Activated CD4-positive, alpha-beta memory T cell treated with anti-CD3 and anti-CD28 coated beads for 36 hours (primary cell): ENCODE results near the gene SHROOM3. TPM values are rescaled to one million over a fixed set of nuclear protein-coding genes. Genes with fewer than 3 reads are reported as not detected.

ENCODE experiments used
- CTCF ChIA-PET: fragments of 350-600 bp; sonication (Branson Sonifier 250); formaldehyde crosslinking; loops from one replicate; lab custom pipeline; 2021; ENCODE audit warnings: antibody characterized with exemption, inconsistent platforms; lab: Charles Lee
- POLR2A ChIA-PET: fragments of 350-600 bp; sonication (Branson Sonifier 250); formaldehyde crosslinking; loops from one replicate; lab custom pipeline; 2021; ENCODE audit warnings: antibody characterized with exemption; lab: Charles Lee
- DNase-seq: peaks from one replicate; pipeline ENCODE4 v3.0.0-alpha.2; 2020
- H3K27ac Mint-ChIP-seq: one replicate; pipeline ENCODE4 v1.8.0; 2021; ENCODE audit warnings: mixed read lengths
- H3K27me3 Mint-ChIP-seq: one replicate; pipeline ENCODE4 v1.8.0; 2021; ENCODE audit warnings: mixed read lengths
- H3K36me3 Mint-ChIP-seq: one replicate; pipeline ENCODE4 v1.8.0; 2021; ENCODE audit warnings: mixed read lengths
- H3K4me1 Mint-ChIP-seq: one replicate; pipeline ENCODE4 v1.8.0; 2021; ENCODE audit warnings: low read depth, mixed read lengths
- H3K4me3 Mint-ChIP-seq: one replicate; pipeline ENCODE4 v1.8.0; 2021; ENCODE audit warnings: mild to moderate bottlenecking, mixed read lengths
- H3K9me3 Mint-ChIP-seq: one replicate; pipeline ENCODE4 v1.8.0; 2021; ENCODE audit warnings: mixed read lengths
- intact Hi-C: fragments of 100-400 bp; cut with micrococcal nuclease; formaldehyde crosslinking; loops from one replicate; pipeline ENCODE4 v1.15.1; 2023
- total RNA-seq, 2 experiments: library from RNA; stranded (reverse); gene quantifications; one replicate each; pipeline ENCODE4 v1.2.3, GENCODE V29; 2021

SHROOM3 gene
- total RNA-seq, 2 experiments from 2014 or later: not detected

- H3K36me3 Mint-ChIP-seq: no peaks in the 10 kb centered on the region
- H3K27ac Mint-ChIP-seq: no peak overlapping the region
- intact Hi-C loops: no loop called here
- POLR2A ChIA-PET: no interaction called here
- H3K9me3 Mint-ChIP-seq: peaks cover 8% of the 10 kb centered on the region
- no peak for DNase-seq
- CTCF ChIA-PET: no interaction called here
- H3K27me3 Mint-ChIP-seq: peaks cover 16% of the 10 kb centered on the region
- no peaks in the 10 kb centered on the region for H3K4me1 Mint-ChIP-seq
- no peak overlapping the region for H3K4me3 Mint-ChIP-seq
Observed at GRCh38 chr4:76803522-76803921, 368.5 kb downstream of the SHROOM3 start.

GRCh38 chr4:76804096-76804495 is 369.1 kb downstream of the SHROOM3 start:
- H3K36me3 Mint-ChIP-seq: no peaks in the 10 kb centered on the region
- ChIA-PET POLR2A (no interaction called here), CTCF (no interaction called here)
- no peak overlapping the region for H3K27ac Mint-ChIP-seq
- no peaks in the 10 kb centered on the region for H3K4me1 Mint-ChIP-seq
- no peak for DNase-seq
- intact Hi-C loops: no loop called here
- H3K27me3 Mint-ChIP-seq: peaks cover 16% of the 10 kb centered on the region
- no peak overlapping the region for H3K4me3 Mint-ChIP-seq
- H3K9me3 Mint-ChIP-seq: peaks cover 12% of the 10 kb centered on the region

GRCh38 chr4:76806346-76806745 is 371.3 kb downstream of the SHROOM3 start:
- ChIA-PET CTCF (no interaction called here), POLR2A (no interaction called here)
- H3K4me3 Mint-ChIP-seq: no peak overlapping the region
- H3K4me1 Mint-ChIP-seq: no peaks in the 10 kb centered on the region
- H3K27ac Mint-ChIP-seq: no peak overlapping the region
- H3K36me3 Mint-ChIP-seq: no peaks in the 10 kb centered on the region
- H3K27me3 Mint-ChIP-seq: peaks cover 14% of the 10 kb centered on the region
- H3K9me3 Mint-ChIP-seq: peaks cover 12% of the 10 kb centered on the region
- intact Hi-C loops: no loop called here
- no peak for DNase-seq

- Mint-ChIP-seq H3K4me1 (no peaks in the 10 kb centered on the region), H3K27ac (no peak overlapping the region), H3K4me3 (no peak overlapping the region), H3K36me3 (no peaks in the 10 kb centered on the region), H3K9me3 (peaks cover 12% of the 10 kb centered on the region), H3K27me3 (peaks cover 12% of the 10 kb centered on the region)
- DNase-seq: no peak
- ChIA-PET CTCF (no interaction called here), POLR2A (no interaction called here)
- intact Hi-C loops: no loop called here
Observed at GRCh38 chr4:76806757-76807156, 371.7 kb downstream of the SHROOM3 start.

- ChIA-PET POLR2A (no interaction called here), CTCF (interaction anchor here (0.6 to 0.9 kb wide), 2 partner anchors 26 to 132 kb away, joined by 3 read pairs; no protein-coding TSS in a partner anchor)
- intact Hi-C loops: no loop called here
- Mint-ChIP-seq H3K27ac (no peak overlapping the region), H3K9me3 (peaks cover 12% of the 10 kb centered on the region), H3K27me3 (no peaks in the 10 kb centered on the region), H3K4me3 (no peak overlapping the region), H3K4me1 (no peaks in the 10 kb centered on the region), H3K36me3 (no peaks in the 10 kb centered on the region)
- no peak for DNase-seq
Observed at GRCh38 chr4:76809594-76810305, 374.7 kb downstream of the SHROOM3 start.

GRCh38 chr4:76811604-76812412 is 376.8 kb downstream of the SHROOM3 start:
- Mint-ChIP-seq H3K4me3 (no peak overlapping the region), H3K9me3 (peaks cover 14% of the 10 kb centered on the region), H3K36me3 (no peaks in the 10 kb centered on the region), H3K27me3 (no peaks in the 10 kb centered on the region), H3K4me1 (no peaks in the 10 kb centered on the region), H3K27ac (no peak overlapping the region)
- POLR2A ChIA-PET: no interaction called here
- intact Hi-C loops: no loop called here
- DNase-seq: no peak
- CTCF ChIA-PET: no interaction called here

- intact Hi-C loops: no loop called here
- POLR2A ChIA-PET: no interaction called here
- no peak for DNase-seq
Observed at GRCh38 chr4:76813070-76813469, 378.0 kb downstream of the SHROOM3 start.

GRCh38 chr4:76821641-76822040 is 386.6 kb downstream of the SHROOM3 start:
- DNase-seq: no peak
- Mint-ChIP-seq H3K27ac (no peak overlapping the region), H3K4me1 (no peaks in the 10 kb centered on the region), H3K36me3 (no peaks in the 10 kb centered on the region), H3K9me3 (peaks cover 8% of the 10 kb centered on the region), H3K27me3 (peaks cover 12% of the 10 kb centered on the region), H3K4me3 (no peak overlapping the region)
- intact Hi-C loops: no loop called here
- POLR2A ChIA-PET: no interaction called here
- CTCF ChIA-PET: no interaction called here

More at GRCh38 chr4:76813070-76813469, 378.0 kb downstream of the SHROOM3 start:
- Mint-ChIP-seq H3K27ac (no peak overlapping the region), H3K4me3 (no peak overlapping the region), H3K9me3 (peaks cover 11% of the 10 kb centered on the region), H3K27me3 (no peaks in the 10 kb centered on the region), H3K4me1 (no peaks in the 10 kb centered on the region), H3K36me3 (no peaks in the 10 kb centered on the region)
- CTCF ChIA-PET: no interaction called here

- H3K9me3 Mint-ChIP-seq: peaks cover 8% of the 10 kb centered on the region
Observed at GRCh38 chr4:76822303-76822702, 387.3 kb downstream of the SHROOM3 start.

GRCh38 chr4:76823495-76823894 is 388.5 kb downstream of the SHROOM3 start:
- DNase-seq: no peak
- CTCF ChIA-PET: no interaction called here
- intact Hi-C loops: no loop called here
- Mint-ChIP-seq H3K36me3 (no peaks in the 10 kb centered on the region), H3K9me3 (peaks cover 6% of the 10 kb centered on the region), H3K27ac (no peak overlapping the region), H3K4me3 (no peak overlapping the region), H3K27me3 (peaks cover 10% of the 10 kb centered on the region), H3K4me1 (no peaks in the 10 kb centered on the region)
- POLR2A ChIA-PET: no interaction called here

More at GRCh38 chr4:76822303-76822702, 387.3 kb downstream of the SHROOM3 start:
- H3K36me3 Mint-ChIP-seq: no peaks in the 10 kb centered on the region
- H3K4me3 Mint-ChIP-seq: no peak overlapping the region
- ChIA-PET POLR2A (no interaction called here), CTCF (no interaction called here)
- intact Hi-C loops: no loop called here
- no peaks in the 10 kb centered on the region for H3K4me1 Mint-ChIP-seq
- H3K27ac Mint-ChIP-seq: no peak overlapping the region
- DNase-seq: no peak
- peaks cover 12% of the 10 kb centered on the region for H3K27me3 Mint-ChIP-seq

- Mint-ChIP-seq H3K4me1 (no peaks in the 10 kb centered on the region), H3K27ac (no peak overlapping the region), H3K36me3 (no peaks in the 10 kb centered on the region), H3K9me3 (no peaks in the 10 kb centered on the region), H3K27me3 (no peaks in the 10 kb centered on the region), H3K4me3 (no peak overlapping the region)
- POLR2A ChIA-PET: no interaction called here
- CTCF ChIA-PET: no interaction called here
- intact Hi-C loops: no loop called here
- DNase-seq: no peak
Observed at GRCh38 chr4:76830612-76830963, 395.6 kb downstream of the SHROOM3 start.

GRCh38 chr4:76830964-76831703 is 396.1 kb downstream of the SHROOM3 start:
- intact Hi-C loops: no loop called here
- H3K9me3 Mint-ChIP-seq: no peaks in the 10 kb centered on the region
- ChIA-PET CTCF (no interaction called here), POLR2A (no interaction called here)
- no peaks in the 10 kb centered on the region for H3K27me3 Mint-ChIP-seq
- H3K27ac Mint-ChIP-seq: no peak overlapping the region
- DNase-seq: no peak
- H3K36me3 Mint-ChIP-seq: no peaks in the 10 kb centered on the region
- H3K4me1 Mint-ChIP-seq: no peaks in the 10 kb centered on the region
- H3K4me3 Mint-ChIP-seq: no peak overlapping the region
